ENCODE data around the gene ABTB1. TPM values are rescaled to one million over a fixed set of nuclear protein-coding genes. Genes with fewer than 3 reads are reported as not detected.

ABTB1 gene
- total RNA-seq, 1 experiment from 2014 or later = 6.9 TPM

DNA sequence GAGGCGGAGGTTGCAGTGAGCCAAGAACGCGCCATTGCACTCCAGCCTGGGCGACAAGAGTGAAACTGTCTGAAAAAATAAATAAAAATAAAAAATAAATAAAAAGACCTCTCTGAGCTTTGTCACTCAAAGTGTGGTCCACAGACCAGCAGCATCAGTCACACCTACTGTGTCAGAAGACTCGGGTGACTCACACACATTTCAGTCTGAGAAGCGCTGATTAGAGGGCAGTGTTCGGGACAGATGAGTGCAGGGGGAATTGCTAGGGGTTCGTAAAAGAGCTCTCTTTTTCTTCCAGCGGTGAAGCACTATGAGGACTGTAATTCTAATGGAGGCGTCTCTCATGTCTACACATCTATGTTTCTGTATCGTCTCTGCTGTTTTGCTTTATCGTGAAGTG is 38.1 kb upstream of the ABTB1 start:
- no peaks in the 10 kb centered on the region for H3K9me3 ChIP-seq (ENCODE audit: control insufficient read depth, insufficient read depth, low read depth, low read length)
- no TSS peak for BruUV-seq (replicated peaks)
- no peak for DNase-seq (ENCODE audit: low read depth, low spot score)
- TF ChIP-seq SIN3A (IDR thresholded peaks at IDR 0.05; ENCODE audit: borderline replicate concordance, insufficient read depth, low read depth, low read length) = no peak
- no peak for TF ChIP-seq POLR2AphosphoS5 (IDR thresholded peaks at IDR 0.05; ENCODE audit: low read depth, low read length)
- no peak for TF ChIP-seq TCF7L2 (IDR thresholded peaks at IDR 0.05; ENCODE audit: low read depth, low read length)
- TF ChIP-seq, protein P1, sequence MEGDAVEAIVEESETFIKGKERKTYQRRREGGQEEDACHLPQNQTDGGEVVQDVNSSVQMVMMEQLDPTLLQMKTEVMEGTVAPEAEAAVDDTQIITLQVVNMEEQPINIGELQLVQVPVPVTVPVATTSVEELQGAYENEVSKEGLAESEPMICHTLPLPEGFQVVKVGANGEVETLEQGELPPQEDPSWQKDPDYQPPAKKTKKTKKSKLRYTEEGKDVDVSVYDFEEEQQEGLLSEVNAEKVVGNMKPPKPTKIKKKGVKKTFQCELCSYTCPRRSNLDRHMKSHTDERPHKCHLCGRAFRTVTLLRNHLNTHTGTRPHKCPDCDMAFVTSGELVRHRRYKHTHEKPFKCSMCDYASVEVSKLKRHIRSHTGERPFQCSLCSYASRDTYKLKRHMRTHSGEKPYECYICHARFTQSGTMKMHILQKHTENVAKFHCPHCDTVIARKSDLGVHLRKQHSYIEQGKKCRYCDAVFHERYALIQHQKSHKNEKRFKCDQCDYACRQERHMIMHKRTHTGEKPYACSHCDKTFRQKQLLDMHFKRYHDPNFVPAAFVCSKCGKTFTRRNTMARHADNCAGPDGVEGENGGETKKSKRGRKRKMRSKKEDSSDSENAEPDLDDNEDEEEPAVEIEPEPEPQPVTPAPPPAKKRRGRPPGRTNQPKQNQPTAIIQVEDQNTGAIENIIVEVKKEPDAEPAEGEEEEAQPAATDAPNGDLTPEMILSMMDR (IDR thresholded peaks at IDR 0.05) = no peak
- TF ChIP-seq, protein P2, sequence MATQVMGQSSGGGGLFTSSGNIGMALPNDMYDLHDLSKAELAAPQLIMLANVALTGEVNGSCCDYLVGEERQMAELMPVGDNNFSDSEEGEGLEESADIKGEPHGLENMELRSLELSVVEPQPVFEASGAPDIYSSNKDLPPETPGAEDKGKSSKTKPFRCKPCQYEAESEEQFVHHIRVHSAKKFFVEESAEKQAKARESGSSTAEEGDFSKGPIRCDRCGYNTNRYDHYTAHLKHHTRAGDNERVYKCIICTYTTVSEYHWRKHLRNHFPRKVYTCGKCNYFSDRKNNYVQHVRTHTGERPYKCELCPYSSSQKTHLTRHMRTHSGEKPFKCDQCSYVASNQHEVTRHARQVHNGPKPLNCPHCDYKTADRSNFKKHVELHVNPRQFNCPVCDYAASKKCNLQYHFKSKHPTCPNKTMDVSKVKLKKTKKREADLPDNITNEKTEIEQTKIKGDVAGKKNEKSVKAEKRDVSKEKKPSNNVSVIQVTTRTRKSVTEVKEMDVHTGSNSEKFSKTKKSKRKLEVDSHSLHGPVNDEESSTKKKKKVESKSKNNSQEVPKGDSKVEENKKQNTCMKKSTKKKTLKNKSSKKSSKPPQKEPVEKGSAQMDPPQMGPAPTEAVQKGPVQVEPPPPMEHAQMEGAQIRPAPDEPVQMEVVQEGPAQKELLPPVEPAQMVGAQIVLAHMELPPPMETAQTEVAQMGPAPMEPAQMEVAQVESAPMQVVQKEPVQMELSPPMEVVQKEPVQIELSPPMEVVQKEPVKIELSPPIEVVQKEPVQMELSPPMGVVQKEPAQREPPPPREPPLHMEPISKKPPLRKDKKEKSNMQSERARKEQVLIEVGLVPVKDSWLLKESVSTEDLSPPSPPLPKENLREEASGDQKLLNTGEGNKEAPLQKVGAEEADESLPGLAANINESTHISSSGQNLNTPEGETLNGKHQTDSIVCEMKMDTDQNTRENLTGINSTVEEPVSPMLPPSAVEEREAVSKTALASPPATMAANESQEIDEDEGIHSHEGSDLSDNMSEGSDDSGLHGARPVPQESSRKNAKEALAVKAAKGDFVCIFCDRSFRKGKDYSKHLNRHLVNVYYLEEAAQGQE (IDR thresholded peaks at IDR 0.05; ENCODE audit: insufficient read depth in 1 of 2, low read depth in 2 of 2, low read length in 1 of 2) = no peak
- ATAC-seq = no peak
- in situ Hi-C loops (cut with HindIII; ENCODE audit: low pct_unique_long_range_greater_than_20kb, low sequenced_read_pairs) (no loop called here), intact Hi-C loops (cut with micrococcal nuclease; ENCODE audit: unreplicated experiment) (no loop called here)
- POLR2A ChIA-PET = no interaction called here
- no peak overlapping the region for H3K4me3 ChIP-seq (ENCODE audit: low read depth in 2 of 2, low read length in 2 of 2)
- H3K4me1 ChIP-seq (ENCODE audit: control insufficient read depth, insufficient read depth, low read length) = no peaks in the 10 kb centered on the region
- no peaks in the 10 kb centered on the region for H3K36me3 ChIP-seq (ENCODE audit: control insufficient read depth, insufficient read depth, low read length)
- 0 out of 2 replicates have a peak, but pooled peaks cover 4% of the 10 kb centered on the region for H3K27me3 ChIP-seq (ENCODE audit: control insufficient read depth, insufficient read depth, low read length)
- no peak overlapping the region for H3K27ac ChIP-seq (ENCODE audit: low read length)
- CTCF ChIA-PET = no interaction called here

DNA sequence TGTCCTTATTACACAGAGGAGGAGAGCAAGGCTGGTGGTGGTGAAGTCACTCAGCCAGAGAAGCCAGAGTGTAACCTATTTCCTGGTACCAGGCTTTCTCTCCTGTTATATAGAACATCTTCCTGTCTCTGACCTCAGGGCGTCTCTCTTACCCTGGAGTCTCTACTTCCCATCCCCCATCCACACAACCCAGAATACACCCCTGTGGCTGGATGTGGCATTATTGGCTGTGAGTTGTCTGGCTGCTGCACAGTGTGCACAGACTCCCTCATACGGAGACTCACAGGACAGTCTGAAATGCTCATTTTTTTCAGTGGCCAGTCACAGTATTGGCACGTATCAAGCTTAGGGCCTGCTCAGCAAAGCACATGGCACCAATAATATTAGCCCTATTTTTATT is 35.2 kb upstream of the ABTB1 start:
- POLR2A ChIA-PET = no interaction called here
- TF ChIP-seq, protein P1 (IDR thresholded peaks at IDR 0.05) = no peak
- TF ChIP-seq POLR2AphosphoS5 (IDR thresholded peaks at IDR 0.05; ENCODE audit: low read depth, low read length) (no peak), SIN3A (IDR thresholded peaks at IDR 0.05; ENCODE audit: borderline replicate concordance, insufficient read depth, low read depth, low read length) (no peak)
- no peak overlapping the region for H3K27ac ChIP-seq (ENCODE audit: low read length)

More for the DNA sequence above, 35.2 kb upstream of the ABTB1 start:
- H3K27me3 ChIP-seq (ENCODE audit: control insufficient read depth, insufficient read depth, low read length) = no peaks in the 10 kb centered on the region
- intact Hi-C loops (cut with micrococcal nuclease; ENCODE audit: unreplicated experiment) = no loop called here
- CTCF ChIA-PET = interaction anchor here (0.6 kb wide), 1 partner anchor 16 kb away, joined by 5 read pairs; no protein-coding TSS in a partner anchor
- no peaks in the 10 kb centered on the region for H3K9me3 ChIP-seq (ENCODE audit: control insufficient read depth, insufficient read depth, low read depth, low read length)
- ATAC-seq (no peak), DNase-seq (ENCODE audit: low read depth, low spot score) (no peak)
- in situ Hi-C loops (cut with HindIII; ENCODE audit: low pct_unique_long_range_greater_than_20kb, low sequenced_read_pairs) = no loop called here
- no TSS peak for BruUV-seq (replicated peaks)
- H3K4me3 ChIP-seq (ENCODE audit: low read depth in 2 of 2, low read length in 2 of 2) = no peak overlapping the region
- H3K4me1 ChIP-seq (ENCODE audit: control insufficient read depth, insufficient read depth, low read length) = no peaks in the 10 kb centered on the region
- no peaks in the 10 kb centered on the region for H3K36me3 ChIP-seq (ENCODE audit: control insufficient read depth, insufficient read depth, low read length)

All from Panc1 (cell line).